ENCODE measurements around the gene NIM1K. TPM values are rescaled to one million over a fixed set of nuclear protein-coding genes. Genes with fewer than 3 reads are reported as not detected.
A peak's percentile ranks its signal among the peaks of the same experiment; 100 is the strongest.

NIM1K gene
- total and polyA plus RNA-seq, 2 experiments from 2014 or later = 1.2 to 4.9 TPM

DNA sequence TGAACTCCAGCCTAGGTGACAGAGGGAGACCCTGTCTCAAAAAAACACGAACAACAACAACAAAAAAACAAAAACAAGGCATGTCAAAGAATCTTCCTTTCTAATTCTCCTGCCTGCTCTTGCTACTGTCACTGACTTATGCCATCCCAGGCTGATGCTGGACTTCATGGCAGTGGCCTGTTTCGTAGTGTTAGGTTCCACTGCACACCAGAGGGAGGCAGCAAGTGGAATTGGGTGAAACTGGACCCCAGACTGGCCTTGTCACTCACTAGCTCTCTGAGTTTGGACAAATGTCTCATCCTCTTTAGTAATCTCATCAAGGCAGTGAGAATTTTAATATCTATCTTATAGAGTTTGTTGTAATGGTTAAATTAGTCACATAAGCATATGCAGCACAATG is 12.9 kb downstream of the NIM1K start:
- no peaks in the 10 kb centered on the region for H3K27me3 ChIP-seq (replicated peaks; ENCODE audit: insufficient read depth)
- no peak for TF ChIP-seq EZH2phosphoT487 (IDR thresholded peaks at IDR 0.05; ENCODE audit: insufficient read depth, low read depth)
- TF ChIP-seq EZH2 (IDR thresholded peaks at IDR 0.05; ENCODE audit: insufficient read depth, poor library complexity, severe bottlenecking) = no peak
- no peaks in the 10 kb centered on the region for H3K9me3 ChIP-seq (ENCODE audit: low read depth)
- no peaks in the 10 kb centered on the region for H3K36me3 ChIP-seq (ENCODE audit: low read depth)
- DNase-seq = no peak
- H3K4me3 ChIP-seq = no peak overlapping the region
- no peaks in the 10 kb centered on the region for H3K9me2 ChIP-seq (ENCODE audit: insufficient read depth)
- H3K9ac ChIP-seq = no peak overlapping the region
- H3F3A ChIP-seq (ENCODE audit: insufficient read depth) = no peaks in the 10 kb centered on the region
- H3K27ac ChIP-seq = no peak overlapping the region
- H4K20me1 ChIP-seq (ENCODE audit: insufficient read depth) = no peaks in the 10 kb centered on the region
- no peaks in the 10 kb centered on the region for H3K79me2 ChIP-seq (ENCODE audit: insufficient read depth)
- in situ Hi-C loops (cut with MboI) = no loop called here
- WGBS, 2 experiments (ENCODE audit: low coverage in 1 of 2, low lambda C conversion rate in 2 of 2, missing lambda C conversion rate in 2 of 2) = 86 to 90% methylated on average over 2 of the region's 2 CpGs
- H2AFZ ChIP-seq = no peak overlapping the region
- no peak overlapping the region for H3K4me2 ChIP-seq (ENCODE audit: unreplicated experiment)
- H3K4me1 ChIP-seq (ENCODE audit: insufficient read depth) = peaks cover 8% of the 10 kb centered on the region

DNA sequence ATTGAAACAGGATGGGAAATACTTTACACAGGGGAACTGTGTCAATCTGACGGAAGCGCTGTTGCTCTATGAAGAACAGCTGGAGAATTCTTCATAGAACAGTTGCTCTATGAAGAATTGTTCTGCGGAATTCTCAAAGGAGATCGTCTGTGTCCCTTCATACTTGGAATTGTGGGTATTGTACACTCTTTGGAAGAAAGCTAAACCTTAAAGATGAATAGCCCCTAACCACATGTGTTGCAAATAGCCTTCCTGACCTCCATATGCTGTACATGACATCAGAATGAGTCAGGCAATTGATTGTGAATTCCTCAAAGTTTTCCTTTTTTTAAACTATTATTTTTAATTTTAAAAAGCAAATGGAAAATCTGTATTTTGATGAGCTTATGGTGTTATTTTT is 15.6 kb downstream of the NIM1K start:
- peak; percentile 63 for DNase-seq

DNA sequence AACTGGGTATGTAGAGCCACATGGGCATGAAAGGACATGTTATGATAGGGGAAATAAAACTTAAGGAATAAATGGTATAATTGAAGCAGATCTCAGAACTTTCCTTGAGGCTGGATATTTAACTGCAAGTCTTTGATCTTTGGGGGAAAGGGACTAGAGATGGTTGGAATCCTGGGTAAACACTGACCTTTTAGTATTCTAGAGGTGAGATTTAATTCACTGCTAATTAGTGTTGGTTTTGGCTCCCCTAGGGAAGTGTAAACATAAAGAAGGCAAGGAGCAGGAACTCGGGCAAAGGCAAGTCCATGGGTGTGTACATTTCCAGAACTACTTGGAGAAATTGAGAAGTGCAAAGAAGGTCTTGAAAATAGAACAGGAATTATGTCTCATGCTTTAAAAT is 16.6 kb downstream of the NIM1K start:
- no peaks in the 10 kb centered on the region for H3K27me3 ChIP-seq (replicated peaks; ENCODE audit: insufficient read depth)
- H3K9me2 ChIP-seq (ENCODE audit: insufficient read depth) = no peaks in the 10 kb centered on the region
- H3K9me3 ChIP-seq (ENCODE audit: low read depth) = no peaks in the 10 kb centered on the region
- no peak overlapping the region for H3K9ac ChIP-seq
- TF ChIP-seq EZH2phosphoT487 (IDR thresholded peaks at IDR 0.05; ENCODE audit: insufficient read depth, low read depth) (no peak), EZH2 (IDR thresholded peaks at IDR 0.05; ENCODE audit: insufficient read depth, poor library complexity, severe bottlenecking) (no peak)
- H3K4me2 ChIP-seq (ENCODE audit: unreplicated experiment) = no peak overlapping the region
- peaks cover 8% of the 10 kb centered on the region for H3K4me1 ChIP-seq (ENCODE audit: insufficient read depth)
- H3K27ac ChIP-seq = no peak overlapping the region
- WGBS, 2 experiments (ENCODE audit: low coverage in 1 of 2, low lambda C conversion rate in 2 of 2, missing lambda C conversion rate in 2 of 2) = 42 to 50% methylated on average over 1 of the region's 1 CpG
- in situ Hi-C loops (cut with MboI) = no loop called here
- H2AFZ ChIP-seq = no peak overlapping the region
- H3K4me3 ChIP-seq = no peak overlapping the region
- no peak for DNase-seq
- H4K20me1 ChIP-seq (ENCODE audit: insufficient read depth) = no peaks in the 10 kb centered on the region
- H3K36me3 ChIP-seq (ENCODE audit: low read depth) = no peaks in the 10 kb centered on the region
- no peaks in the 10 kb centered on the region for H3K79me2 ChIP-seq (ENCODE audit: insufficient read depth)
- no peaks in the 10 kb centered on the region; the same call in 1 of the 2 replicates for H3F3A ChIP-seq (ENCODE audit: insufficient read depth)

More for the DNA sequence above, 15.6 kb downstream of the NIM1K start:
- Histone ChIP-seq H3K9me2 (ENCODE audit: insufficient read depth) (no peaks in the 10 kb centered on the region), H3K79me2 (ENCODE audit: insufficient read depth) (no peaks in the 10 kb centered on the region), H3K27ac (no peak overlapping the region), H3K27me3 (replicated peaks; ENCODE audit: insufficient read depth) (no peaks in the 10 kb centered on the region), H3K9me3 (ENCODE audit: low read depth) (no peaks in the 10 kb centered on the region), H3K4me1 (ENCODE audit: insufficient read depth) (peaks cover 8% of the 10 kb centered on the region), H3K4me3 (peak overlapping the region; percentile 9; the same call in 1 of the 2 replicates), H4K20me1 (ENCODE audit: insufficient read depth) (no peaks in the 10 kb centered on the region), H3K36me3 (ENCODE audit: low read depth) (no peaks in the 10 kb centered on the region), H3F3A (ENCODE audit: insufficient read depth) (no peaks in the 10 kb centered on the region), H3K4me2 (ENCODE audit: unreplicated experiment) (no peak overlapping the region), H3K9ac (no peak overlapping the region), H2AFZ (peak overlapping the region; percentile 48; the same call in 1 of the 2 replicates)
- WGBS, 2 experiments (ENCODE audit: low coverage in 1 of 2, low lambda C conversion rate in 2 of 2, missing lambda C conversion rate in 2 of 2) = 38 to 39% methylated on average over 4 of the region's 4 CpGs
- in situ Hi-C loops (cut with MboI) = no loop called here
- TF ChIP-seq EZH2phosphoT487 (IDR thresholded peaks at IDR 0.05; ENCODE audit: insufficient read depth, low read depth) (no peak), EZH2 (IDR thresholded peaks at IDR 0.05; ENCODE audit: insufficient read depth, poor library complexity, severe bottlenecking) (no peak)

DNA sequence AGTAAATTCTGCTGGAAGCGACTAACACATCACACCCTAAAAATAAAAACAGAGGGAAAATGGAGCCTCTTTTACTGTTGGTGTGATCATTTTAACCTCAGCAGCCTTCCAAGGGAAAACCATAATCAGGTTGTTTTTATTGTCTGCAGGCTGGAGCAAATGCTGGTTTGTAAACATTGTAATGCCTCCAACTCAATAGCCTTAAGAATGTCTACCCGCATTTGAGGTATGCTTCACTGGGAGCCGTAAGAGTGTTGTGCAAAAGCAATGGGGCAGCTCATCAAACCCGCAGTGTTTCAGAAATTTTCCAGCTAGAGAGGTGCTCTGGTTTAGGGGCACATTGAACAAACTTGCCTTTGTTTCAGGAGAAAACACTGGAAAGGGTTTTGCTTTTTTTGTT is 17.0 kb downstream of the NIM1K start:
- 89 to 95% methylated on average over 4 of the region's 4 CpGs for WGBS, 2 experiments (ENCODE audit: low coverage in 1 of 2, low lambda C conversion rate in 2 of 2, missing lambda C conversion rate in 2 of 2)
- TF ChIP-seq EZH2 (IDR thresholded peaks at IDR 0.05; ENCODE audit: insufficient read depth, poor library complexity, severe bottlenecking) (no peak), EZH2phosphoT487 (IDR thresholded peaks at IDR 0.05; ENCODE audit: insufficient read depth, low read depth) (no peak)
- H3K4me2 ChIP-seq (ENCODE audit: unreplicated experiment) = no peak overlapping the region
- peaks cover 3% of the 10 kb centered on the region for H3F3A ChIP-seq (ENCODE audit: insufficient read depth)
- no peaks in the 10 kb centered on the region for H3K36me3 ChIP-seq (ENCODE audit: low read depth)
- in situ Hi-C loops (cut with MboI) = no loop called here
- H3K27me3 ChIP-seq (replicated peaks; ENCODE audit: insufficient read depth) = no peaks in the 10 kb centered on the region
- no peak for DNase-seq
- H3K9me2 ChIP-seq (ENCODE audit: insufficient read depth) = no peaks in the 10 kb centered on the region
- H4K20me1 ChIP-seq (ENCODE audit: insufficient read depth) = no peaks in the 10 kb centered on the region
- H3K9ac ChIP-seq = no peak overlapping the region
- no peaks in the 10 kb centered on the region for H3K9me3 ChIP-seq (ENCODE audit: low read depth)
- H3K4me1 ChIP-seq (ENCODE audit: insufficient read depth) = peaks cover 12% of the 10 kb centered on the region
- no peak overlapping the region for H3K4me3 ChIP-seq
- no peak overlapping the region for H3K27ac ChIP-seq
- H3K79me2 ChIP-seq (ENCODE audit: insufficient read depth) = no peaks in the 10 kb centered on the region
- no peak overlapping the region for H2AFZ ChIP-seq

DNA sequence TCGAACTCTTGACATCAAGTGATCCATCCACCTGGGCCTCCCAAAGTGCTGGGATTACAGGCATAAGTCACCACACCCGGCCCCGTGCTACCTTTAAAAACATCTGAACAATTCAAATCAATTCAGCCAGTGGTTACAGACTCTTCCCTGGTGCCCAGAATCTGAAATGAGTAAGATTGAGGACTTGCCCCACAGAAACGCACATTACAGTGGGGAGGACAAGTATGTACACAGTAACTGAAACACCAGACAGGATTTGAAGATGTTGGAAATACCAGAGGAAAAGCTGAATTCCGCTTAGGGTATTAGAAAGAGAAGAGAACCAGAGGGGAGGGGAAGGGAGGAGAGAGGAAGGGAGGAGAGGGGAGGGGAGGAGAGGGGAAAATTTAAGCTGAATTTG is 17.8 kb downstream of the NIM1K start:
- Histone ChIP-seq H3K36me3 (ENCODE audit: low read depth) (no peaks in the 10 kb centered on the region), H3K27ac (no peak overlapping the region), H3K9me3 (ENCODE audit: low read depth) (no peaks in the 10 kb centered on the region), H3K9ac (no peak overlapping the region), H3K9me2 (ENCODE audit: insufficient read depth) (no peaks in the 10 kb centered on the region), H3K4me3 (no peak overlapping the region), H3K79me2 (ENCODE audit: insufficient read depth) (no peaks in the 10 kb centered on the region), H3F3A (ENCODE audit: insufficient read depth) (peaks cover 11% of the 10 kb centered on the region), H3K4me1 (ENCODE audit: insufficient read depth) (peaks cover 13% of the 10 kb centered on the region), H4K20me1 (ENCODE audit: insufficient read depth) (no peaks in the 10 kb centered on the region), H3K27me3 (replicated peaks; ENCODE audit: insufficient read depth) (no peaks in the 10 kb centered on the region), H2AFZ (no peak overlapping the region), H3K4me2 (ENCODE audit: unreplicated experiment) (no peak overlapping the region)
- no peak for TF ChIP-seq EZH2 (IDR thresholded peaks at IDR 0.05; ENCODE audit: insufficient read depth, poor library complexity, severe bottlenecking)
- no peak for DNase-seq
- in situ Hi-C loops (cut with MboI) = no loop called here
- WGBS, 2 experiments (ENCODE audit: low coverage in 1 of 2, low lambda C conversion rate in 2 of 2, missing lambda C conversion rate in 2 of 2) = 68 to 71% methylated on average over 5 of the region's 5 CpGs

Data from GM23248 (cell line).